Astrocyte (in vitro differentiated cells and primary cell): ENCODE results near the gene TPGS1. TPM values are rescaled to one million over a fixed set of nuclear protein-coding genes. Genes with fewer than 3 reads are reported as not detected.

ENCODE experiments used
- DNase-seq: peaks from one replicate; pipeline ENCODE4 v3.0.0-alpha.2; 2010; ENCODE audit warnings: low read depth
- FAIRE-seq: peaks from 2 replicates; lab custom pipeline; 2011; peaks lifted over from hg19 to GRCh38; lab: Jason Lieb, UNC
- H2AFZ ChIP-seq: 2 replicates; pipeline ENCODE4 v1.6.0; 2012; ENCODE audit warnings: low read depth, low read length, inconsistent platforms
- H3K27ac ChIP-seq: 2 replicates; pipeline ENCODE4 v1.5.1; 2011; ENCODE audit warnings: low read depth, low read length, inconsistent platforms
- H3K27me3 ChIP-seq: 2 replicates; pipeline ENCODE4 v1.6.0; 2011; ENCODE audit warnings: low read length, inconsistent platforms; ENCODE audit not compliant: insufficient read depth
- H3K36me3 ChIP-seq: 2 replicates; pipeline ENCODE4 v1.5.1; 2011; ENCODE audit warnings: low read length, inconsistent platforms; ENCODE audit not compliant: insufficient read depth
- H3K4me1 ChIP-seq: 2 replicates; pipeline ENCODE4 v1.5.1; 2011; ENCODE audit warnings: low read length, inconsistent platforms; ENCODE audit not compliant: insufficient read depth
- H3K4me2 ChIP-seq: 2 replicates; pipeline ENCODE4 v1.6.0; 2012; ENCODE audit warnings: low read length, inconsistent platforms
- H3K4me3 ChIP-seq: 2 replicates; pipeline ENCODE4 v1.5.1; 2011; ENCODE audit warnings: low read depth, mild to moderate bottlenecking, low read length, inconsistent platforms; ENCODE audit not compliant: insufficient read depth
- H3K79me2 ChIP-seq: 2 replicates; pipeline ENCODE4 v1.6.0; 2012; ENCODE audit warnings: mild to moderate bottlenecking, low read length, inconsistent platforms; ENCODE audit not compliant: insufficient read depth
- H3K9ac ChIP-seq: 2 replicates; pipeline ENCODE4 v1.6.0; 2012; ENCODE audit warnings: mild to moderate bottlenecking, low read length, inconsistent platforms
- H3K9me3 ChIP-seq: 2 replicates; pipeline ENCODE4 v1.5.1; 2012; ENCODE audit warnings: low read depth, mild to moderate bottlenecking, low read length, inconsistent platforms; ENCODE audit not compliant: insufficient read depth
- H4K20me1 ChIP-seq: 2 replicates; pipeline ENCODE4 v1.6.0; 2012; ENCODE audit warnings: low read length, inconsistent platforms; ENCODE audit not compliant: insufficient read depth
- H3K27ac Mint-ChIP-seq: one replicate; pipeline ENCODE4 v1.8.0; 2021; ENCODE audit warnings: mild to moderate bottlenecking, mixed read lengths; ENCODE audit not compliant: unreplicated experiment
- H3K27me3 Mint-ChIP-seq: one replicate; pipeline ENCODE4 v1.8.0; 2021; ENCODE audit warnings: low read depth, mixed read lengths; ENCODE audit not compliant: unreplicated experiment
- H3K36me3 Mint-ChIP-seq: one replicate; pipeline ENCODE4 v1.8.0; 2021; ENCODE audit warnings: low read depth, mixed read lengths; ENCODE audit not compliant: unreplicated experiment
- H3K4me1 Mint-ChIP-seq: one replicate; pipeline ENCODE4 v1.8.0; 2021; ENCODE audit warnings: low read depth, mixed read lengths; ENCODE audit not compliant: unreplicated experiment
- H3K4me3 Mint-ChIP-seq: one replicate; pipeline ENCODE4 v1.8.0; 2021; ENCODE audit warnings: mild to moderate bottlenecking, moderate library complexity, mixed read lengths; ENCODE audit not compliant: unreplicated experiment
- H3K9me3 Mint-ChIP-seq: one replicate; pipeline ENCODE4 v1.8.0; 2021; ENCODE audit warnings: mild to moderate bottlenecking, mixed read lengths; ENCODE audit not compliant: unreplicated experiment
- EZH2 ChIP-seq: IDR thresholded peaks from 2 replicates; pipeline ENCODE4 v1.6.1; 2012; ENCODE audit warnings: mild to moderate bottlenecking, low read length, inconsistent platforms; ENCODE audit not compliant: insufficient read depth
- total RNA-seq: library from RNA; stranded (reverse); gene quantifications from 2 replicates; pipeline ENCODE4 v1.2.1, GENCODE V29; 2021
- TF ChIP-seq, protein P1 (sequence below): IDR thresholded peaks from 2 replicates; pipeline ENCODE4 v1.5.1; 2011; ENCODE audit warnings: low read depth, mild to moderate bottlenecking, inconsistent platforms, low read length, moderate library complexity; ENCODE audit not compliant: insufficient read depth

The TPGS1 gene
- total RNA-seq, 1 donor from 2014 or later: 17.9 TPM

- no peak overlapping the region for H3K4me2 ChIP-seq
- no peak for FAIRE-seq
- H2AFZ ChIP-seq: no peak overlapping the region
- H3K79me2 ChIP-seq: no peaks in the 10 kb centered on the region
- H3K27me3 ChIP-seq: peaks cover 12% of the 10 kb centered on the region
- no peak overlapping the region for H3K4me3 Mint-ChIP-seq
- H3K9ac ChIP-seq: no peak overlapping the region
- peaks cover 2% of the 10 kb centered on the region for H4K20me1 ChIP-seq
- TF ChIP-seq, protein P1, sequence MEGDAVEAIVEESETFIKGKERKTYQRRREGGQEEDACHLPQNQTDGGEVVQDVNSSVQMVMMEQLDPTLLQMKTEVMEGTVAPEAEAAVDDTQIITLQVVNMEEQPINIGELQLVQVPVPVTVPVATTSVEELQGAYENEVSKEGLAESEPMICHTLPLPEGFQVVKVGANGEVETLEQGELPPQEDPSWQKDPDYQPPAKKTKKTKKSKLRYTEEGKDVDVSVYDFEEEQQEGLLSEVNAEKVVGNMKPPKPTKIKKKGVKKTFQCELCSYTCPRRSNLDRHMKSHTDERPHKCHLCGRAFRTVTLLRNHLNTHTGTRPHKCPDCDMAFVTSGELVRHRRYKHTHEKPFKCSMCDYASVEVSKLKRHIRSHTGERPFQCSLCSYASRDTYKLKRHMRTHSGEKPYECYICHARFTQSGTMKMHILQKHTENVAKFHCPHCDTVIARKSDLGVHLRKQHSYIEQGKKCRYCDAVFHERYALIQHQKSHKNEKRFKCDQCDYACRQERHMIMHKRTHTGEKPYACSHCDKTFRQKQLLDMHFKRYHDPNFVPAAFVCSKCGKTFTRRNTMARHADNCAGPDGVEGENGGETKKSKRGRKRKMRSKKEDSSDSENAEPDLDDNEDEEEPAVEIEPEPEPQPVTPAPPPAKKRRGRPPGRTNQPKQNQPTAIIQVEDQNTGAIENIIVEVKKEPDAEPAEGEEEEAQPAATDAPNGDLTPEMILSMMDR: no peak
- no peak for TF ChIP-seq EZH2
- peaks cover 27% of the 10 kb centered on the region for H3K27me3 Mint-ChIP-seq
- peaks cover 3% of the 10 kb centered on the region for H3K9me3 ChIP-seq
- no peak overlapping the region for H3K4me3 ChIP-seq
- H3K4me1 ChIP-seq: no peaks in the 10 kb centered on the region
- H3K9me3 Mint-ChIP-seq: peaks cover 6% of the 10 kb centered on the region
- H3K4me1 Mint-ChIP-seq: no peaks in the 10 kb centered on the region
- H3K27ac Mint-ChIP-seq: no peak overlapping the region
- no peak overlapping the region for H3K27ac ChIP-seq
- peaks cover 5% of the 10 kb centered on the region for H3K36me3 Mint-ChIP-seq
- H3K36me3 ChIP-seq: no peaks in the 10 kb centered on the region
- DNase-seq: no peak
Observed at GRCh38 chr19:498511-498891, 8.8 kb upstream of the TPGS1 start.

DNA sequence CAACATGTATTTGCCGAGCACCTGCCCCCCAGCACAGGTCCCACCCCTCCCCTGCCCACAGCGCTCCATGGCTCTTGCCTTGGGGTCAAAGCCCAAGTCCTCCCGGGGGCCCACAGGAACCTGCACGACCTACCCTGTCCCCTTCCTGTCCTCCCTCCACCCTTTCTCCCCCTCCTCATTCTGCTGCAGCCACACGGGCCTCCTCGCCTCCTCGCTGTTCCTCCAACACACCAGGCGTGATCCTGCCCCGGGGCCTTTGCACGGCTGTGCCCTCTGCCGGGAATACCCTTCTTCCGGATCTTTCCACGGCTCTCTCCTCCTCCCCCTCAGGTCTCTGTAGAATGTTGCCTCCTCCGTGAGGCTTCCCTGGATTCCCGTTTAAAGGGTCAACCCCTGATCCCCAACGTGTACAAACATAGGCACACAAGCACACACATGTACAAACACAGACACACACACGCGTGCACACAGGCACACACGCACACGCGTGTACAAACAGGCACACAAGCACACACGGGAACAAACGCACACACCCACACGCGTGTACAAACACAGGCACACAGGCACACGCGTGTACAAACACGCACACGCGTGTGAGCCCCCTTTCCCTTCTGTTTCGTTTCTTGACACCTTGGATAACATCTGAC lies 8.2 kb upstream of the TPGS1 start:
- Mint-ChIP-seq H3K36me3 (peaks cover 3% of the 10 kb centered on the region), H3K4me3 (no peak overlapping the region), H3K4me1 (no peaks in the 10 kb centered on the region), H3K27ac (peak overlapping the region; percentile 55), H3K27me3 (peaks cover 27% of the 10 kb centered on the region), H3K9me3 (peaks cover 6% of the 10 kb centered on the region)
- no peak overlapping the region for H3K4me3 ChIP-seq
- peaks cover 12% of the 10 kb centered on the region for H3K27me3 ChIP-seq
- no peak for DNase-seq
- no peaks in the 10 kb centered on the region for H3K79me2 ChIP-seq
- no peaks in the 10 kb centered on the region for H3K36me3 ChIP-seq
- H3K4me2 ChIP-seq: no peak overlapping the region
- H3K27ac ChIP-seq: no peak overlapping the region
- peaks cover 2% of the 10 kb centered on the region for H4K20me1 ChIP-seq
- no peak overlapping the region for H2AFZ ChIP-seq
- H3K9ac ChIP-seq: no peak overlapping the region
- TF ChIP-seq, protein P1: no peak
- TF ChIP-seq EZH2: no peak
- peaks cover 3% of the 10 kb centered on the region for H3K9me3 ChIP-seq
- no peak for FAIRE-seq
- H3K4me1 ChIP-seq: no peaks in the 10 kb centered on the region

GRCh38 chr19:501646-502045 lies 5.7 kb upstream of the TPGS1 start:
- Mint-ChIP-seq H3K36me3 (peaks cover 7% of the 10 kb centered on the region), H3K27me3 (peaks cover 19% of the 10 kb centered on the region), H3K4me3 (no peak overlapping the region), H3K4me1 (no peaks in the 10 kb centered on the region), H3K27ac (no peak overlapping the region), H3K9me3 (peaks cover 6% of the 10 kb centered on the region)
- FAIRE-seq (no peak), DNase-seq (no peak)
- Histone ChIP-seq H3K4me1 (peaks cover 5% of the 10 kb centered on the region), H3K9ac (no peak overlapping the region), H3K4me2 (no peak overlapping the region), H3K27me3 (peaks cover 12% of the 10 kb centered on the region), H2AFZ (no peak overlapping the region), H3K4me3 (no peak overlapping the region), H3K9me3 (peaks cover 3% of the 10 kb centered on the region), H3K36me3 (no peaks in the 10 kb centered on the region), H3K27ac (no peak overlapping the region), H4K20me1 (peaks cover 2% of the 10 kb centered on the region), H3K79me2 (no peaks in the 10 kb centered on the region)
- no peak for TF ChIP-seq EZH2
- TF ChIP-seq, protein P1: no peak
